GM23338 (cell line): ENCODE data around the gene FUT6. TPM values are rescaled to one million over a fixed set of nuclear protein-coding genes. Genes with fewer than 3 reads are reported as not detected.
A peak's percentile ranks its signal among the peaks of the same experiment; 100 is the strongest.

Source experiments
- ATAC-seq: fragments of 200-7000 bp; cut with Tn5 transposase; 3 replicates; pipeline ENCODE4 v1.9.1; 2020
- DNase-seq: peaks from one replicate; pipeline ENCODE4 v3.0.0-alpha.2; 2015; ENCODE audit warnings: low spot score
- H2AFZ ChIP-seq: fragments of 200-600 bp; sonication (generic); 2 replicates; pipeline ENCODE4 v1.8.0; 2016; ENCODE audit warnings: antibody characterized with exemption, mild to moderate bottlenecking, moderate library complexity
- H3F3A ChIP-seq: fragments of 200-600 bp; sonication (generic); replicated peaks from 2 replicates; pipeline ENCODE4 v1.8.0; 2017; ENCODE audit warnings: antibody characterized with exemption, mixed run types, low read depth
- H3K27ac ChIP-seq: fragments of 200-600 bp; sonication (generic); 2 replicates; pipeline ENCODE4 v1.6.1; 2016; ENCODE audit warnings: low read depth
- H3K27me3 ChIP-seq: fragments of 200-600 bp; sonication (generic); 2 replicates; pipeline ENCODE4 v1.8.0; 2016; ENCODE audit warnings: mild to moderate bottlenecking, mixed run types, moderate library complexity; ENCODE audit not compliant: insufficient read depth
- H3K36me3 ChIP-seq: fragments of 200-600 bp; sonication (generic); 2 replicates; pipeline ENCODE4 v1.8.0; 2016; ENCODE audit warnings: mild to moderate bottlenecking; ENCODE audit not compliant: insufficient read depth
- H3K4me1 ChIP-seq: fragments of 200-600 bp; sonication (generic); 2 replicates; pipeline ENCODE4 v1.8.0; 2016; ENCODE audit warnings: mild to moderate bottlenecking, moderate library complexity; ENCODE audit not compliant: insufficient read depth
- H3K4me2 ChIP-seq: fragments of 200-600 bp; sonication (generic); 2 replicates; pipeline ENCODE4 v1.7.1; 2017; ENCODE audit warnings: mixed run types
- H3K4me3 ChIP-seq: fragments of 200-600 bp; sonication (generic); 2 replicates; pipeline ENCODE4 v1.6.1; 2016; ENCODE audit warnings: mixed run types
- H3K79me2 ChIP-seq: fragments of 200-600 bp; sonication (generic); replicated peaks from 2 replicates; pipeline ENCODE4 v1.8.0; 2017; ENCODE audit warnings: mild to moderate bottlenecking; ENCODE audit not compliant: insufficient read depth
- H3K9me2 ChIP-seq: fragments of 200-600 bp; sonication (generic); 2 replicates; pipeline ENCODE4 v1.8.0; 2017; ENCODE audit not compliant: insufficient read depth
- H4K20me1 ChIP-seq: fragments of 200-600 bp; sonication (generic); replicated peaks from 2 replicates; pipeline ENCODE4 v1.8.0; 2017; ENCODE audit warnings: mild to moderate bottlenecking; ENCODE audit not compliant: insufficient read depth
- H3K27ac Mint-ChIP-seq: 2 replicates; pipeline ENCODE4 v1.8.0; 2020; ENCODE audit warnings: inconsistent platforms, mild to moderate bottlenecking, moderate library complexity, mixed read lengths
- H3K27me3 Mint-ChIP-seq: 3 replicates; pipeline ENCODE4 v1.8.0; 2022; ENCODE audit warnings: low read depth, mild to moderate bottlenecking, moderate library complexity, mixed read lengths, inconsistent platforms; ENCODE audit not compliant: insufficient read depth, poor library complexity
- H3K36me3 Mint-ChIP-seq: 3 replicates; pipeline ENCODE4 v1.8.0; 2021; ENCODE audit warnings: low read depth, mild to moderate bottlenecking, inconsistent platforms, moderate library complexity, mixed read lengths
- H3K4me1 Mint-ChIP-seq: 3 replicates; pipeline ENCODE4 v1.8.0; 2020; ENCODE audit warnings: mild to moderate bottlenecking, inconsistent platforms, mixed read lengths
- H3K4me3 Mint-ChIP-seq: 3 replicates; pipeline ENCODE4 v1.8.0; 2021; ENCODE audit warnings: moderate library complexity, mild to moderate bottlenecking, inconsistent platforms, mixed read lengths
- H3K9me3 Mint-ChIP-seq: 3 replicates; pipeline ENCODE4 v1.8.0; 2020; ENCODE audit warnings: moderate library complexity, mild to moderate bottlenecking, inconsistent platforms, mixed read lengths
- NANOG ChIP-seq: IDR thresholded peaks from 2 replicates; pipeline ENCODE4 v1.6.1; 2016; ENCODE audit warnings: antibody characterized with exemption, borderline replicate concordance
- ZNF114 ChIP-seq: fragments of 250-450 bp; sonication (Bioruptor Pico); IDR thresholded peaks from 2 replicates; pipeline ENCODE4 v1.5.0; 2020; ENCODE audit warnings: mild to moderate bottlenecking, moderate library complexity
- ZNF331 ChIP-seq: fragments of 250-450 bp; sonication (Bioruptor Pico); IDR thresholded peaks from 2 replicates; pipeline ENCODE4 v1.5.0; 2020; ENCODE audit warnings: low read depth, mild to moderate bottlenecking, moderate library complexity
- polyA plus RNA-seq: library from polyadenylated mRNA; unstranded; fragments of >200 nt; fragmentation: Nextera tagmentation; extraction: Ambion mirVana; gene quantifications from 2 replicates; pipeline ENCODE4 v1.2.1, GENCODE V29; 2016
- total RNA-seq: library from RNA; depleted of rRNA; stranded (reverse); fragments of >200 nt; shearing (Covaris generic); gene quantifications from 2 replicates; pipeline ENCODE4 v1.2.3, GENCODE V29; 2014
- TF ChIP-seq, protein P1 (sequence below): IDR thresholded peaks from one replicate; pipeline ENCODE4 v1.6.1; 2018; ENCODE audit warnings: antibody characterized with exemption; ENCODE audit not compliant: unreplicated experiment
- TF ChIP-seq, protein P2 (sequence below), 2 experiments: fragments of 200-600 bp in 1 of 2; sonication (generic) in 1 of 2; conservative IDR thresholded peaks; 2 replicates each; pipeline versions ENCODE4 v1.5.1 to v1.6.1; 2016 to 2017; ENCODE audit warnings: antibody characterized with exemption in 2 of 2, low read depth in 2 of 2, mild to moderate bottlenecking in 2 of 2, moderate library complexity in 1 of 2
- TF ChIP-seq, protein P3 (sequence below): fragments of 250-450 bp; sonication (Bioruptor Pico); IDR thresholded peaks from 2 replicates; pipeline ENCODE4 v1.5.0; 2020; ENCODE audit warnings: mild to moderate bottlenecking, moderate library complexity
- TF ChIP-seq, protein P4 (sequence below): IDR thresholded peaks from 2 replicates; pipeline ENCODE4 v1.6.1; 2016; ENCODE audit warnings: antibody characterized with exemption

The FUT6 gene
- total and polyA plus RNA-seq, 2 experiments from 2014 or later = not detected

DNA sequence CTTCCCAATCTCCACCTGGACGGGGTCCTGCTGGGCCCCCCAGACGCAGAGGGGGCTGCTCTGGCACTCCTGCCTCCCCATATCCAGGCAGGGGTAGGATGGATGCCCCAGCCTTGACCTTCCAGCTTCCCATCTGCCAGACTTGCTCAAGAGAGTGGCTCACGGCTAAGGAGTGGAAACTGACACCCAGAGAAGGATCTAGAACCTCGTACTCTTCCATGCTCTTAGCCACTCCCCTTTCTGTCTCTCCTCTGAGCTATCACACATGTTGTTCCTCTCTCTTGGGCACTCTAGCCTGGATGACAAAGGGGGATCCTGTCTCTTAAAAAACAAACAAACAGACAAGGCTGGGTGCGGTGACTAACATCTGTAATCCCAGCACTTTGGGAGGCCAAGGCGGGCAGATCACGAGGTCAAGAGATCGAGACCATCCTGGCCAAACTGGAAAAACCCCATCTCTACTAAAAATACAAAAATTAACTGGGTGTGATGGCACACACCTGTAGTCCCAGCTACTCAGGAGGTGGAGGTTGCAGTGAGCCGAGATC is 43.0 kb upstream of the FUT6 start:
- H3K36me3 ChIP-seq = no peaks in the 10 kb centered on the region
- TF ChIP-seq ZNF331 (CRISPR knock-in tag) (no peak), ZNF114 (no peak), NANOG (no peak)
- TF ChIP-seq, protein P1, sequence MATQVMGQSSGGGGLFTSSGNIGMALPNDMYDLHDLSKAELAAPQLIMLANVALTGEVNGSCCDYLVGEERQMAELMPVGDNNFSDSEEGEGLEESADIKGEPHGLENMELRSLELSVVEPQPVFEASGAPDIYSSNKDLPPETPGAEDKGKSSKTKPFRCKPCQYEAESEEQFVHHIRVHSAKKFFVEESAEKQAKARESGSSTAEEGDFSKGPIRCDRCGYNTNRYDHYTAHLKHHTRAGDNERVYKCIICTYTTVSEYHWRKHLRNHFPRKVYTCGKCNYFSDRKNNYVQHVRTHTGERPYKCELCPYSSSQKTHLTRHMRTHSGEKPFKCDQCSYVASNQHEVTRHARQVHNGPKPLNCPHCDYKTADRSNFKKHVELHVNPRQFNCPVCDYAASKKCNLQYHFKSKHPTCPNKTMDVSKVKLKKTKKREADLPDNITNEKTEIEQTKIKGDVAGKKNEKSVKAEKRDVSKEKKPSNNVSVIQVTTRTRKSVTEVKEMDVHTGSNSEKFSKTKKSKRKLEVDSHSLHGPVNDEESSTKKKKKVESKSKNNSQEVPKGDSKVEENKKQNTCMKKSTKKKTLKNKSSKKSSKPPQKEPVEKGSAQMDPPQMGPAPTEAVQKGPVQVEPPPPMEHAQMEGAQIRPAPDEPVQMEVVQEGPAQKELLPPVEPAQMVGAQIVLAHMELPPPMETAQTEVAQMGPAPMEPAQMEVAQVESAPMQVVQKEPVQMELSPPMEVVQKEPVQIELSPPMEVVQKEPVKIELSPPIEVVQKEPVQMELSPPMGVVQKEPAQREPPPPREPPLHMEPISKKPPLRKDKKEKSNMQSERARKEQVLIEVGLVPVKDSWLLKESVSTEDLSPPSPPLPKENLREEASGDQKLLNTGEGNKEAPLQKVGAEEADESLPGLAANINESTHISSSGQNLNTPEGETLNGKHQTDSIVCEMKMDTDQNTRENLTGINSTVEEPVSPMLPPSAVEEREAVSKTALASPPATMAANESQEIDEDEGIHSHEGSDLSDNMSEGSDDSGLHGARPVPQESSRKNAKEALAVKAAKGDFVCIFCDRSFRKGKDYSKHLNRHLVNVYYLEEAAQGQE = no peak
- TF ChIP-seq, protein P2, sequence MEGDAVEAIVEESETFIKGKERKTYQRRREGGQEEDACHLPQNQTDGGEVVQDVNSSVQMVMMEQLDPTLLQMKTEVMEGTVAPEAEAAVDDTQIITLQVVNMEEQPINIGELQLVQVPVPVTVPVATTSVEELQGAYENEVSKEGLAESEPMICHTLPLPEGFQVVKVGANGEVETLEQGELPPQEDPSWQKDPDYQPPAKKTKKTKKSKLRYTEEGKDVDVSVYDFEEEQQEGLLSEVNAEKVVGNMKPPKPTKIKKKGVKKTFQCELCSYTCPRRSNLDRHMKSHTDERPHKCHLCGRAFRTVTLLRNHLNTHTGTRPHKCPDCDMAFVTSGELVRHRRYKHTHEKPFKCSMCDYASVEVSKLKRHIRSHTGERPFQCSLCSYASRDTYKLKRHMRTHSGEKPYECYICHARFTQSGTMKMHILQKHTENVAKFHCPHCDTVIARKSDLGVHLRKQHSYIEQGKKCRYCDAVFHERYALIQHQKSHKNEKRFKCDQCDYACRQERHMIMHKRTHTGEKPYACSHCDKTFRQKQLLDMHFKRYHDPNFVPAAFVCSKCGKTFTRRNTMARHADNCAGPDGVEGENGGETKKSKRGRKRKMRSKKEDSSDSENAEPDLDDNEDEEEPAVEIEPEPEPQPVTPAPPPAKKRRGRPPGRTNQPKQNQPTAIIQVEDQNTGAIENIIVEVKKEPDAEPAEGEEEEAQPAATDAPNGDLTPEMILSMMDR (conservative IDR thresholded peaks at IDR 0.05; ENCODE audit: low read depth in 2 of 2) = no peak
- TF ChIP-seq, protein P3, sequence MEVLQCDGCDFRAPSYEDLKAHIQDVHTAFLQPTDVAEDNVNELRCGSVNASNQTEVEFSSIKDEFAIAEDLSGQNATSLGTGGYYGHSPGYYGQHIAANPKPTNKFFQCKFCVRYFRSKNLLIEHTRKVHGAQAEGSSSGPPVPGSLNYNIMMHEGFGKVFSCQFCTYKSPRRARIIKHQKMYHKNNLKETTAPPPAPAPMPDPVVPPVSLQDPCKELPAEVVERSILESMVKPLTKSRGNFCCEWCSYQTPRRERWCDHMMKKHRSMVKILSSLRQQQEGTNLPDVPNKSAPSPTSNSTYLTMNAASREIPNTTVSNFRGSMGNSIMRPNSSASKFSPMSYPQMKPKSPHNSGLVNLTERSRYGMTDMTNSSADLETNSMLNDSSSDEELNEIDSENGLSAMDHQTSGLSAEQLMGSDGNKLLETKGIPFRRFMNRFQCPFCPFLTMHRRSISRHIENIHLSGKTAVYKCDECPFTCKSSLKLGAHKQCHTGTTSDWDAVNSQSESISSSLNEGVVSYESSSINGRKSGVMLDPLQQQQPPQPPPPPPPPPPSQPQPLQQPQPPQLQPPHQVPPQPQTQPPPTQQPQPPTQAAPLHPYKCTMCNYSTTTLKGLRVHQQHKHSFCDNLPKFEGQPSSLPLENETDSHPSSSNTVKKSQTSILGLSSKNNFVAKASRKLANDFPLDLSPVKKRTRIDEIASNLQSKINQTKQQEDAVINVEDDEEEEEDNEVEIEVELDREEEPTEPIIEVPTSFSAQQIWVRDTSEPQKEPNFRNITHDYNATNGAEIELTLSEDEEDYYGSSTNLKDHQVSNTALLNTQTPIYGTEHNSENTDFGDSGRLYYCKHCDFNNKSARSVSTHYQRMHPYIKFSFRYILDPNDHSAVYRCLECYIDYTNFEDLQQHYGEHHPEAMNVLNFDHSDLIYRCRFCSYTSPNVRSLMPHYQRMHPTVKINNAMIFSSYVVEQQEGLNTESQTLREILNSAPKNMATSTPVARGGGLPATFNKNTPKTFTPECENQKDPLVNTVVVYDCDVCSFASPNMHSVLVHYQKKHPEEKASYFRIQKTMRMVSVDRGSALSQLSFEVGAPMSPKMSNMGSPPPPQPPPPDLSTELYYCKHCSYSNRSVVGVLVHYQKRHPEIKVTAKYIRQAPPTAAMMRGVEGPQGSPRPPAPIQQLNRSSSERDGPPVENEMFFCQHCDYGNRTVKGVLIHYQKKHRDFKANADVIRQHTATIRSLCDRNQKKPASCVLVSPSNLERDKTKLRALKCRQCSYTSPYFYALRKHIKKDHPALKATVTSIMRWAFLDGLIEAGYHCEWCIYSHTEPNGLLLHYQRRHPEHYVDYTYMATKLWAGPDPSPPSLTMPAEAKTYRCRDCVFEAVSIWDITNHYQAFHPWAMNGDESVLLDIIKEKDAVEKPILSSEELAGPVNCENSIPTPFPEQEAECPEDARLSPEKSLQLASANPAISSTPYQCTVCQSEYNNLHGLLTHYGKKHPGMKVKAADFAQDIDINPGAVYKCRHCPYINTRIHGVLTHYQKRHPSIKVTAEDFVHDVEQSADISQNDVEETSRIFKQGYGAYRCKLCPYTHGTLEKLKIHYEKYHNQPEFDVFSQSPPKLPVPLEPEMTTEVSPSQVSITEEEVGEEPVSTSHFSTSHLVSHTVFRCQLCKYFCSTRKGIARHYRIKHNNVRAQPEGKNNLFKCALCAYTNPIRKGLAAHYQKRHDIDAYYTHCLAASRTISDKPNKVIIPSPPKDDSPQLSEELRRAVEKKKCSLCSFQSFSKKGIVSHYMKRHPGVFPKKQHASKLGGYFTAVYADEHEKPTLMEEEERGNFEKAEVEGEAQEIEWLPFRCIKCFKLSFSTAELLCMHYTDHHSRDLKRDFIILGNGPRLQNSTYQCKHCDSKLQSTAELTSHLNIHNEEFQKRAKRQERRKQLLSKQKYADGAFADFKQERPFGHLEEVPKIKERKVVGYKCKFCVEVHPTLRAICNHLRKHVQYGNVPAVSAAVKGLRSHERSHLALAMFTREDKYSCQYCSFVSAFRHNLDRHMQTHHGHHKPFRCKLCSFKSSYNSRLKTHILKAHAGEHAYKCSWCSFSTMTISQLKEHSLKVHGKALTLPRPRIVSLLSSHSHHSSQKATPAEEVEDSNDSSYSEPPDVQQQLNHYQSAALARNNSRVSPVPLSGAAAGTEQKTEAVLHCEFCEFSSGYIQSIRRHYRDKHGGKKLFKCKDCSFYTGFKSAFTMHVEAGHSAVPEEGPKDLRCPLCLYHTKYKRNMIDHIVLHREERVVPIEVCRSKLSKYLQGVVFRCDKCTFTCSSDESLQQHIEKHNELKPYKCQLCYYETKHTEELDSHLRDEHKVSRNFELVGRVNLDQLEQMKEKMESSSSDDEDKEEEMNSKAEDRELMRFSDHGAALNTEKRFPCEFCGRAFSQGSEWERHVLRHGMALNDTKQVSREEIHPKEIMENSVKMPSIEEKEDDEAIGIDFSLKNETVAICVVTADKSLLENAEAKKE = no peak
- TF ChIP-seq, protein P4, sequence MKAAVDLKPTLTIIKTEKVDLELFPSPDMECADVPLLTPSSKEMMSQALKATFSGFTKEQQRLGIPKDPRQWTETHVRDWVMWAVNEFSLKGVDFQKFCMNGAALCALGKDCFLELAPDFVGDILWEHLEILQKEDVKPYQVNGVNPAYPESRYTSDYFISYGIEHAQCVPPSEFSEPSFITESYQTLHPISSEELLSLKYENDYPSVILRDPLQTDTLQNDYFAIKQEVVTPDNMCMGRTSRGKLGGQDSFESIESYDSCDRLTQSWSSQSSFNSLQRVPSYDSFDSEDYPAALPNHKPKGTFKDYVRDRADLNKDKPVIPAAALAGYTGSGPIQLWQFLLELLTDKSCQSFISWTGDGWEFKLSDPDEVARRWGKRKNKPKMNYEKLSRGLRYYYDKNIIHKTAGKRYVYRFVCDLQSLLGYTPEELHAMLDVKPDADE = no peak
- H3F3A ChIP-seq = no peaks in the 10 kb centered on the region
- H3K9me2 ChIP-seq = no peaks in the 10 kb centered on the region
- Mint-ChIP-seq H3K27ac (no peak overlapping the region), H3K4me1 (peaks cover 14% of the 10 kb centered on the region), H3K27me3 (peaks cover 6% of the 10 kb centered on the region), H3K9me3 (no peaks in the 10 kb centered on the region), H3K36me3 (no peaks in the 10 kb centered on the region), H3K4me3 (no peak overlapping the region)
- DNase-seq (no peak), ATAC-seq (no peak)
- H3K4me3 ChIP-seq = no peak overlapping the region
- no peaks in the 10 kb centered on the region for H3K79me2 ChIP-seq
- H4K20me1 ChIP-seq = no peaks in the 10 kb centered on the region
- H2AFZ ChIP-seq = peak overlapping the region; percentile 66; the same call in 1 of the 2 replicates
- H3K4me2 ChIP-seq = no peak overlapping the region
- no peak overlapping the region for H3K27ac ChIP-seq
- H3K4me1 ChIP-seq = peaks cover 14% of the 10 kb centered on the region; the same call in 1 of the 2 replicates
- H3K27me3 ChIP-seq = no peaks in the 10 kb centered on the region
